HG02981 (cell line): ENCODE results near the gene REN.

Source experiments
- ATAC-seq: cut with Tn5 transposase; IDR thresholded peaks from one replicate; pipeline ENCODE4 v1.9.1; 2021; ENCODE audit warnings: mild to moderate bottlenecking, moderate library complexity; ENCODE audit not compliant: unreplicated experiment

REN gene

GRCh38 chr1:204154568-204155255, 11.4 kb downstream of the REN start:
- no peak for ATAC-seq

- no peak for ATAC-seq
Observed at GRCh38 chr1:204153667-204154066, 12.5 kb downstream of the REN start.

GRCh38 chr1:204152310-204153044, 13.7 kb downstream of the REN start:
- ATAC-seq, result no peak

- no peak for ATAC-seq
Observed at GRCh38 chr1:204151552-204152309, 14.4 kb downstream of the REN start, which contains the start of gene ETNK2. Gene ETNK2 (minus strand): TSS chr1:204152044. CDS start chr1:204151852, 192 bp downstream.

GRCh38 chr1:204150702-204151551, 15.2 kb downstream of the REN start:
- ATAC-seq, result no peak

GRCh38 chr1:204149635-204150565, 16.2 kb downstream of the REN start:
- no peak for ATAC-seq

- ATAC-seq, result no peak
Observed at GRCh38 chr1:204149107-204149506, 17.0 kb downstream of the REN start.

- no peak for ATAC-seq
Observed at GRCh38 chr1:204147406-204148383, 18.4 kb downstream of the REN start.

GRCh38 chr1:204146965-204147364, 19.2 kb downstream of the REN start:
- ATAC-seq, result no peak

GRCh38 chr1:204146309-204146708, 19.8 kb downstream of the REN start:
- no peak for ATAC-seq

GRCh38 chr1:204145033-204145504, 21.1 kb downstream of the REN start:
- no peak for ATAC-seq

GRCh38 chr1:204143276-204144041, 22.7 kb downstream of the REN start:
- no peak for ATAC-seq

GRCh38 chr1:204142032-204142974, 23.8 kb downstream of the REN start:
- no peak for ATAC-seq

- no peak for ATAC-seq
Observed at GRCh38 chr1:204141131-204141530, 25.0 kb downstream of the REN start.

- ATAC-seq, result no peak
Observed at GRCh38 chr1:204139952-204140351, 26.2 kb downstream of the REN start.

GRCh38 chr1:204139088-204139487, 27.0 kb downstream of the REN start:
- ATAC-seq, result no peak
